ENCODE data around the gene PGGT1B.

- TF ChIP-seq ZNF274 (IDR thresholded peaks at IDR 0.05; ENCODE audit: low read depth, low read length), result no peak
- no peak for TF ChIP-seq YY1 (IDR thresholded peaks at IDR 0.05; ENCODE audit: insufficient read depth, insufficient read length)
These were observed 93.7 kb downstream of the PGGT1B start for GRCh38 chr5:115168829-115169486.

All from NT2/D1 (cell line).